HCT116 (cell line): ENCODE measurements around the gene FGD4. TPM values are rescaled to one million over a fixed set of nuclear protein-coding genes. Genes with fewer than 3 reads are reported as not detected.
"Not testable (repeated sequence)": the region's sequence is repeated elsewhere in the genome, so short reads cannot be mapped to it uniquely, and the experiment has no call there.

Experiments used
- ATAC-seq: fragments of 200-7000 bp; cut with Tn5 transposase; 2 replicates; pipeline ENCODE4 v1.9.1; 2020; ENCODE audit warnings: mild to moderate bottlenecking, moderate library complexity
- BruUV-seq: library from RNA; stranded (reverse); fragments of 400-500 nt; replicated peaks from 2 replicates; lab custom pipeline; 2021; lab: Mats Ljungman, UMichigan
- CTCF ChIA-PET: fragments of 300-600 bp; sonication (Branson Sonifier 250); formaldehyde crosslinking; loops from one replicate; lab custom pipeline; 2021; ENCODE audit warnings: antibody characterized with exemption; lab: Charles Lee
- POLR2A ChIA-PET: fragments of 300-600, 350-600 bp; sonication (Branson Sonifier 250); formaldehyde crosslinking; loops from one replicate; lab custom pipeline; 2021; ENCODE audit warnings: antibody characterized with exemption; lab: Charles Lee
- RAD21 ChIA-PET, 2 experiments: fragments of 300-600 bp; sonication (Branson Sonifier 250); formaldehyde crosslinking; loops; one replicate each; lab custom pipeline; 2023; ENCODE audit warnings: low total read pairs in 2 of 2; ENCODE audit not compliant: uncharacterized antibody in 2 of 2, unreplicated experiment in 2 of 2, low non-redundant PET in 1 of 2; lab: Charles Lee
- DNase-seq: peaks from one replicate; pipeline ENCODE4 v3.0.0-alpha.2; 2010; ENCODE audit warnings: low read depth, low spot score
- H2AFZ ChIP-seq: fragments of 200-600 bp; shearing (Covaris generic), sonication (generic); 2 replicates; pipeline ENCODE4 v1.6.1; 2017; ENCODE audit warnings: low read depth, mixed run types, mixed read lengths, antibody characterized with exemption, low read length; ENCODE audit not compliant: poor library complexity, severe bottlenecking
- H3K27ac ChIP-seq: 2 replicates; pipeline ENCODE4 v1.5.1; 2012; ENCODE audit warnings: low read depth, low read length
- H3K27me3 ChIP-seq: fragments of 200-600 bp; sonication (generic); 2 replicates; pipeline ENCODE4 v1.6.1; 2016; ENCODE audit warnings: mixed run types, low read length, mixed read lengths; ENCODE audit not compliant: insufficient read depth
- H3K36me3 ChIP-seq, 2 experiments: fragments of 200-500 bp in 1 of 2; fragments of 200-600 bp in 1 of 2; sonication (Bioruptor generic) in 1 of 2; sonication (generic) in 1 of 2; 2 replicates each; pipeline versions ENCODE4 v1.5.1 to v1.6.1; 2014 to 2016; ENCODE audit warnings: low read length in 2 of 2, inconsistent platforms in 1 of 2, mixed read lengths in 1 of 2, mixed run types in 1 of 2; ENCODE audit not compliant: insufficient read depth in 2 of 2, control insufficient read depth in 1 of 2
- H3K4me1 ChIP-seq, 2 experiments: fragments of 200-600 bp in 1 of 2; sonication (generic) in 1 of 2; 2 replicates each; pipeline versions ENCODE4 v1.5.1 to v1.6.1; 2012 to 2017; ENCODE audit warnings: low read length in 2 of 2, inconsistent platforms in 1 of 2, mild to moderate bottlenecking in 1 of 2, mixed read lengths in 1 of 2, mixed run types in 1 of 2, moderate library complexity in 1 of 2; ENCODE audit not compliant: insufficient read depth in 2 of 2, control insufficient read depth in 1 of 2
- H3K4me2 ChIP-seq: fragments of 200-600 bp; sonication (generic); 2 replicates; pipeline ENCODE4 v1.6.1; 2017; ENCODE audit warnings: mixed run types, low read length, mixed read lengths
- H3K4me3 ChIP-seq, 2 experiments: fragments of 200-600 bp in 1 of 2; sonication (generic) in 1 of 2; replicated peaks in 1 of 2; 2 replicates each; pipeline ENCODE4 v1.5.1; 2011 to 2016; ENCODE audit warnings: low read length in 2 of 2, control low read depth in 1 of 2, low read depth in 1 of 2, mild to moderate bottlenecking in 1 of 2, mixed read lengths in 1 of 2, mixed run types in 1 of 2
- H3K79me2 ChIP-seq: fragments of 200-600 bp; sonication (generic); 2 replicates; pipeline ENCODE4 v1.6.1; 2017; ENCODE audit warnings: mild to moderate bottlenecking, mixed run types, low read length, moderate library complexity, mixed read lengths; ENCODE audit not compliant: insufficient read depth
- H3K9ac ChIP-seq: fragments of 200-600 bp; sonication (generic); 2 replicates; pipeline ENCODE4 v1.6.1; 2016; ENCODE audit warnings: low read length, mixed read lengths
- H3K9me2 ChIP-seq: fragments of 200-600 bp; sonication (generic), shearing (Covaris generic); 2 replicates; pipeline ENCODE4 v1.6.1; 2017; ENCODE audit warnings: mixed run types, mild to moderate bottlenecking, moderate library complexity; ENCODE audit not compliant: insufficient read depth
- H3K9me3 ChIP-seq, 2 experiments: fragments of 200-500 bp in 1 of 2; fragments of 200-600 bp in 1 of 2; sonication (Bioruptor generic) in 1 of 2; sonication (generic) in 1 of 2; 2 replicates each; pipeline ENCODE4 v1.6.1; 2014 to 2017; ENCODE audit warnings: low read length in 2 of 2, mixed read lengths in 2 of 2, inconsistent platforms in 1 of 2, low read depth in 1 of 2, mild to moderate bottlenecking in 1 of 2, mixed run types in 1 of 2, moderate library complexity in 1 of 2; ENCODE audit not compliant: control insufficient read depth in 1 of 2, insufficient read depth in 1 of 2
- H4K20me1 ChIP-seq: fragments of 200-600 bp; sonication (generic), shearing (Covaris generic); 2 replicates; pipeline ENCODE4 v1.6.1; 2017; ENCODE audit warnings: mixed run types, mild to moderate bottlenecking, moderate library complexity; ENCODE audit not compliant: insufficient read depth
- ATF3 ChIP-seq: IDR thresholded peaks from 2 replicates; pipeline ENCODE4 v1.6.1; 2012
- CEBPB ChIP-seq: IDR thresholded peaks from 2 replicates; pipeline ENCODE4 v1.6.1; 2012; ENCODE audit warnings: low read depth
- EZH2phosphoT487 ChIP-seq: fragments of 200-600 bp; IDR thresholded peaks from 2 replicates; pipeline ENCODE4 v1.6.1; 2018; ENCODE audit warnings: antibody characterized with exemption, borderline replicate concordance
- JUND ChIP-seq: IDR thresholded peaks from 2 replicates; pipeline ENCODE4 v1.6.1; 2012
- SP1 ChIP-seq: IDR thresholded peaks from 2 replicates; pipeline ENCODE4 v1.6.1; 2012; ENCODE audit warnings: low read depth
- SRF ChIP-seq: IDR thresholded peaks from 2 replicates; pipeline ENCODE4 v1.6.1; 2012; ENCODE audit warnings: low read depth
- TCF7L2 ChIP-seq: IDR thresholded peaks from 2 replicates; pipeline ENCODE4 v1.7.0; 2011; ENCODE audit warnings: borderline replicate concordance, inconsistent platforms; ENCODE audit not compliant: insufficient read depth, insufficient read length; ENCODE audit errors: extremely low read depth
- ZBTB33 ChIP-seq: IDR thresholded peaks from 2 replicates; pipeline ENCODE4 v1.6.1; 2011; ENCODE audit warnings: mild to moderate bottlenecking, low read length, moderate library complexity; ENCODE audit not compliant: insufficient replicate concordance; ENCODE audit errors: extremely low read depth
- intact Hi-C: fragments of 100-400 bp; cut with micrococcal nuclease; formaldehyde crosslinking; loops from 2 replicates; pipeline ENCODE4 v1.10.0; 2022
- total RNA-seq: library from RNA; stranded (reverse); gene quantifications from one replicate; pipeline ENCODE4 v1.2.1, GENCODE V29; 2021; ENCODE audit not compliant: unreplicated experiment

FGD4 gene
- total RNA-seq, 1 experiment from 2014 or later, result 7.7 TPM

GRCh38 chr12:32562413-32562812 is 163.1 kb downstream of the FGD4 start:
- H3K79me2 ChIP-seq, H3K4me3 ChIP-seq, H3K4me1 ChIP-seq, DNase-seq, H3K9me2 ChIP-seq, intact Hi-C loops, H3K36me3 ChIP-seq, BruUV-seq, H3K27me3 ChIP-seq, H3K9ac ChIP-seq, POLR2A ChIA-PET, H3K4me2 ChIP-seq, CTCF ChIA-PET, RAD21 ChIA-PET, H4K20me1 ChIP-seq, H3K9me3 ChIP-seq, H2AFZ ChIP-seq, ATAC-seq, H3K27ac ChIP-seq: not testable (repeated sequence)

- no peak overlapping the region for H3K27ac ChIP-seq
- POLR2A ChIA-PET, result no interaction called here
- no peak for DNase-seq
Measured at GRCh38 chr12:32566663-32567295, 167.4 kb downstream of the FGD4 start.

GRCh38 chr12:32567296-32567674 is 167.9 kb downstream of the FGD4 start:
- Histone ChIP-seq H3K36me3 (no peaks in the 10 kb centered on the region), H3K4me1 (peaks cover 0 to 28% of the 10 kb centered on the region in 2 experiments; a peak in 3 of 4 replicates), H3K27me3 (no peaks in the 10 kb centered on the region), H3K4me3 (no peak overlapping the region), H3K79me2 (no peaks in the 10 kb centered on the region), H3K9me3 (no peaks in the 10 kb centered on the region), H3K9me2 (no peaks in the 10 kb centered on the region), H3K4me2 (no peak overlapping the region), H3K9ac (no peak overlapping the region), H2AFZ (no peak overlapping the region), H3K27ac (no peak overlapping the region), H4K20me1 (no peaks in the 10 kb centered on the region)
- DNase-seq, result no peak
- ChIA-PET RAD21 (no interaction called here), POLR2A (no interaction called here), CTCF (no interaction called here)
- intact Hi-C loops, result no loop called here
- TF ChIP-seq SRF (no peak), ATF3 (no peak), ZBTB33 (no peak), EZH2phosphoT487 (no peak), SP1 (no peak), JUND (no peak), TCF7L2 (no peak)
- no TSS peak for BruUV-seq
- no peak for ATAC-seq

More at GRCh38 chr12:32566663-32567295, 167.4 kb downstream of the FGD4 start:
- no peak for ATAC-seq
- Histone ChIP-seq H2AFZ (no peak overlapping the region), H3K4me2 (no peak overlapping the region), H3K79me2 (no peaks in the 10 kb centered on the region), H3K9me3 (no peaks in the 10 kb centered on the region), H3K4me1 (peaks cover 0 to 28% of the 10 kb centered on the region in 2 experiments; a peak in 3 of 4 replicates), H3K4me3 (no peak overlapping the region), H3K9ac (no peak overlapping the region), H3K36me3 (no peaks in the 10 kb centered on the region), H3K27me3 (no peaks in the 10 kb centered on the region), H3K9me2 (no peaks in the 10 kb centered on the region), H4K20me1 (no peaks in the 10 kb centered on the region)
- ChIA-PET RAD21 (no interaction called here), CTCF (no interaction called here)
- TF ChIP-seq CEBPB (no peak), EZH2phosphoT487 (no peak)
- intact Hi-C loops, result no loop called here
- BruUV-seq, result no TSS peak
